ENCODE data around the gene ZNF100. TPM values are rescaled to one million over a fixed set of nuclear protein-coding genes. Genes with fewer than 3 reads are reported as not detected.

ZNF100 gene
- total RNA-seq, 2 experiments from 2014 or later, result 5.9 to 6.7 TPM

Other genes with a start within 250 kb of the ZNF100 start
- 10 to 100 TPM; 29.9 to 31.8 TPM for gene ZNF43, start 68.6 kb upstream of the ZNF100 start, total RNA-seq
- 1 to 10 TPM in 1 of 2 experiments, under 1 TPM in 1; 0.61 to 1.1 TPM for gene ZNF208, start 243.4 kb upstream of the ZNF100 start, total RNA-seq

Measured in CD8-positive, alpha-beta T cell (primary cell).